GM12891 (cell line): ENCODE results near the gene DNAH10.

Experiments used
- PAX5 ChIP-seq: IDR thresholded peaks from 2 replicates; pipeline ENCODE4 v1.6.1; 2011; ENCODE audit warnings: low read length, moderate library complexity, mild to moderate bottlenecking; ENCODE audit not compliant: insufficient read depth, severe bottlenecking
- POLR2A ChIP-seq: IDR thresholded peaks from 2 replicates; pipeline ENCODE4 v1.6.1; 2011; ENCODE audit warnings: low read depth, low read length, control low read depth
- POLR2AphosphoS5 ChIP-seq: IDR thresholded peaks from 2 replicates; pipeline ENCODE4 v1.6.1; 2011; ENCODE audit warnings: low read depth, low read length, control low read depth
- POU2F2 ChIP-seq: IDR thresholded peaks from 2 replicates; pipeline ENCODE4 v1.6.1; 2011; ENCODE audit warnings: low read depth, mild to moderate bottlenecking, control low read depth, low read length, moderate library complexity
- SPI1 ChIP-seq: IDR thresholded peaks from 2 replicates; pipeline ENCODE4 v1.6.1; 2011; ENCODE audit warnings: low read depth, low read length, control low read depth
- TAF1 ChIP-seq: IDR thresholded peaks from 2 replicates; pipeline ENCODE4 v1.6.1; 2011; ENCODE audit warnings: low read depth, low read length, control low read depth

GRCh38 chr12:123732251-123732650 lies 29.9 kb upstream of the DNAH10 start:
- no peak for TF ChIP-seq POLR2A
- no peak for TF ChIP-seq TAF1
- no peak for TF ChIP-seq POLR2AphosphoS5
- no peak for TF ChIP-seq SPI1
- no peak for TF ChIP-seq POU2F2
- TF ChIP-seq PAX5, result no peak
